Endothelial cell of umbilical vein (primary cell): ENCODE data around the gene FHIT. TPM values are rescaled to one million over a fixed set of nuclear protein-coding genes. Genes with fewer than 3 reads are reported as not detected.

Source experiments
- BruUV-seq: library from RNA; stranded (reverse); fragments of 400-500 nt; replicated peaks from 2 replicates; lab custom pipeline; 2021; lab: Mats Ljungman, UMichigan
- CTCF ChIA-PET: fragments of 300-600, 350-600 bp; sonication (Branson Sonifier 250); formaldehyde crosslinking; loops from one replicate; lab custom pipeline; 2021; ENCODE audit warnings: antibody characterized with exemption, inconsistent platforms; lab: Charles Lee
- POLR2A ChIA-PET: fragments of 300-600, 350-600 bp; sonication (Branson Sonifier 250); formaldehyde crosslinking; loops from one replicate; lab custom pipeline; 2021; ENCODE audit warnings: antibody characterized with exemption, inconsistent platforms; lab: Charles Lee
- DNase-seq: peaks from one replicate; pipeline ENCODE4 v3.0.0-alpha.2; 2011; ENCODE audit warnings: low read depth, low spot score
- FAIRE-seq: peaks from 2 replicates; lab custom pipeline; 2011; peaks lifted over from hg19 to GRCh38; lab: Jason Lieb, UNC
- H2AFZ ChIP-seq: 2 replicates; pipeline ENCODE4 v1.6.0; 2012; ENCODE audit warnings: low read depth, low read length, control low read depth, inconsistent platforms
- H3K27ac ChIP-seq: 2 replicates; pipeline ENCODE4 v1.5.1; 2011; ENCODE audit warnings: low read depth, mild to moderate bottlenecking, control low read depth, low read length, moderate library complexity; ENCODE audit not compliant: insufficient read depth
- H3K27me3 ChIP-seq, 2 experiments: 2 replicates each; pipeline versions ENCODE4 v1.6.0 to v1.6.1; 2011; ENCODE audit warnings: low read length in 2 of 2, mixed read lengths in 1 of 2; ENCODE audit not compliant: control insufficient read depth in 2 of 2, insufficient read depth in 2 of 2
- H3K36me3 ChIP-seq, 2 experiments: 2 replicates in 1 of 2; 3 replicates in 1 of 2; pipeline ENCODE4 v1.5.1; 2011; ENCODE audit warnings: low read length in 2 of 2, mild to moderate bottlenecking in 1 of 2, moderate library complexity in 1 of 2; ENCODE audit not compliant: control insufficient read depth in 2 of 2, insufficient read depth in 2 of 2; ENCODE audit errors: extremely low read depth in 1 of 2
- H3K4me1 ChIP-seq: 3 replicates; pipeline ENCODE4 v1.5.1; 2011; ENCODE audit warnings: mild to moderate bottlenecking, low read length; ENCODE audit not compliant: control insufficient read depth, insufficient read depth; ENCODE audit errors: extremely low read depth
- H3K4me2 ChIP-seq: 2 replicates; pipeline ENCODE4 v1.6.1; 2011; ENCODE audit warnings: low read length, control low read depth, mixed read lengths; ENCODE audit not compliant: insufficient read depth
- H3K4me3 ChIP-seq, 3 experiments: fragments of 200-600 bp in 1 of 3; sonication (generic), shearing (Covaris generic) in 1 of 3; replicated peaks in 1 of 3; 2 replicates each; pipeline ENCODE4 v1.5.1; 2011 to 2016; ENCODE audit warnings: control low read depth in 3 of 3, low read length in 3 of 3, mild to moderate bottlenecking in 2 of 3, inconsistent platforms in 1 of 3, low read depth in 1 of 3, moderate library complexity in 1 of 3; ENCODE audit not compliant: insufficient read depth in 1 of 3
- H3K79me2 ChIP-seq: 2 replicates; pipeline ENCODE4 v1.6.0; 2012; ENCODE audit warnings: low read length, inconsistent platforms; ENCODE audit not compliant: control insufficient read depth, insufficient read depth
- H3K9ac ChIP-seq: replicated peaks from 2 replicates; pipeline ENCODE3; 2011; ENCODE audit warnings: low read length, control low read depth; ENCODE audit not compliant: insufficient read depth; ENCODE audit errors: extremely low read depth
- H3K9me1 ChIP-seq: replicated peaks from 3 replicates; pipeline ENCODE4 v1.6.0; 2011; ENCODE audit warnings: mild to moderate bottlenecking, low read length; ENCODE audit not compliant: control insufficient read depth, insufficient read depth; ENCODE audit errors: extremely low read depth
- H3K9me3 ChIP-seq: replicated peaks from 2 replicates; pipeline ENCODE4 v1.5.1; 2012; ENCODE audit warnings: low read length, inconsistent platforms; ENCODE audit not compliant: control insufficient read depth, insufficient read depth
- H4K20me1 ChIP-seq: replicated peaks from 2 replicates; pipeline ENCODE3; 2011; ENCODE audit warnings: mild to moderate bottlenecking, low read length; ENCODE audit not compliant: control insufficient read depth, insufficient read depth; ENCODE audit errors: extremely low read depth
- CTCF ChIP-seq, 2 donors: IDR thresholded peaks; 1 replicate in 1 of 2; 2 replicates in 1 of 2; pipeline ENCODE4 v1.5.1; 2011; ENCODE audit warnings: low read length in 2 of 2, mild to moderate bottlenecking in 2 of 2, moderate library complexity in 2 of 2, control low read depth in 1 of 2, inconsistent platforms in 1 of 2, low read depth in 1 of 2; ENCODE audit not compliant: insufficient read depth in 1 of 2; ENCODE audit errors: extremely low read depth in 1 of 2
- EZH2 ChIP-seq: IDR thresholded peaks from 2 replicates; pipeline ENCODE4 v1.6.1; 2012; ENCODE audit warnings: borderline replicate concordance, low read depth, mild to moderate bottlenecking, moderate library complexity, low read length, inconsistent platforms; ENCODE audit not compliant: severe bottlenecking
- FOS ChIP-seq: IDR thresholded peaks from 2 replicates; pipeline ENCODE4 v1.6.1; 2011; ENCODE audit warnings: mild to moderate bottlenecking, low read length, moderate library complexity, borderline replicate concordance; ENCODE audit not compliant: insufficient read depth
- GATA2 ChIP-seq: IDR thresholded peaks from 2 replicates; pipeline ENCODE4 v1.7.0; 2011; ENCODE audit warnings: low read depth, mild to moderate bottlenecking, moderate library complexity, mixed read lengths, low read length; ENCODE audit not compliant: insufficient read length, insufficient read depth
- JUN ChIP-seq: IDR thresholded peaks from 2 replicates; pipeline ENCODE4 v1.6.1; 2011; ENCODE audit warnings: borderline replicate concordance, low read depth; ENCODE audit not compliant: insufficient read length, insufficient read depth
- MYC ChIP-seq: IDR thresholded peaks from one replicate; pipeline ENCODE4 v1.6.1; 2011; ENCODE audit warnings: mild to moderate bottlenecking, low read depth, low read length
- POLR2A ChIP-seq: IDR thresholded peaks from 2 replicates; pipeline ENCODE4 v1.6.1; 2012; ENCODE audit warnings: low read depth, mild to moderate bottlenecking, control low read depth, low read length
- POLR2AphosphoS5 ChIP-seq: IDR thresholded peaks from 2 replicates; pipeline ENCODE4 v1.6.1; 2012; ENCODE audit warnings: low read depth, mild to moderate bottlenecking, control low read depth, low read length, moderate library complexity; ENCODE audit not compliant: insufficient read depth
- dilution Hi-C: fragments of 300-500 bp; cut with MboI; formaldehyde crosslinking; loops from one replicate; pipeline ENCODE4 v1.15.0; 2019; ENCODE audit warnings: low sequenced_read_pairs; ENCODE audit not compliant: extremely low pct_ligation_motif_present
- intact Hi-C: fragments of 100-400 bp; cut with micrococcal nuclease; formaldehyde crosslinking; loops from one replicate; pipeline ENCODE4 v1.10.0; 2022
- polyA plus RNA-seq, 4 experiments: library from polyadenylated mRNA; depleted of rRNA in 3 of 4; stranded (reverse) in 3 of 4; unstranded in 1 of 4; fragments of >200 nt; gene quantifications; 2 replicates each; pipeline versions ENCODE4 v1.2.1 to v1.2.3, GENCODE V29; 2011 to 2012; ENCODE audit warnings: missing spikeins in 1 of 4
- total RNA-seq: library from RNA; stranded (reverse); gene quantifications from 2 replicates; pipeline ENCODE4 v1.2.3, GENCODE V29; 2021
- TF ChIP-seq, protein P1 (sequence below): IDR thresholded peaks from 2 replicates; pipeline ENCODE4 v1.6.1; 2011; ENCODE audit not compliant: insufficient read depth, insufficient read length

FHIT gene
- total and polyA plus RNA-seq, 2 donors (not counting 3 experiments of a cell fraction or from before 2014, with no cell fraction given) = 0.47 to 2.2 TPM

GRCh38 chr3:60399292-60399691 lies 852.0 kb downstream of the FHIT start:
- DNase-seq (no peak), FAIRE-seq (no peak)
- no peak overlapping the region for H3K4me2 ChIP-seq
- TF ChIP-seq POLR2AphosphoS5 (no peak), FOS (no peak), JUN (no peak), POLR2A (no peak), EZH2 (no peak), MYC (no peak), CTCF (IDR thresholded peaks at IDR 0.05; ENCODE audit: extremely low read depth in 1 of 2, insufficient read depth in 1 of 2, low read depth in 1 of 2, low read length in 2 of 2) (no peak), GATA2 (no peak)
- TF ChIP-seq, protein P1, sequence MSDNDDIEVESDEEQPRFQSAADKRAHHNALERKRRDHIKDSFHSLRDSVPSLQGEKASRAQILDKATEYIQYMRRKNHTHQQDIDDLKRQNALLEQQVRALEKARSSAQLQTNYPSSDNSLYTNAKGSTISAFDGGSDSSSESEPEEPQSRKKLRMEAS = no peak
- no peaks in the 10 kb centered on the region for H3K79me2 ChIP-seq
- H4K20me1 ChIP-seq = no peaks in the 10 kb centered on the region
- no TSS peak for BruUV-seq
- dilution Hi-C loops (no loop called here), intact Hi-C loops (no loop called here)
- no peak overlapping the region for H3K9ac ChIP-seq
- ChIA-PET CTCF (no interaction called here), POLR2A (no interaction called here)
- H3K27me3 ChIP-seq = no peaks in the 10 kb centered on the region
- H3K9me1 ChIP-seq = no peaks in the 10 kb centered on the region
- no peaks in the 10 kb centered on the region for H3K36me3 ChIP-seq
- no peak overlapping the region for H3K27ac ChIP-seq
- H3K4me1 ChIP-seq = no peaks in the 10 kb centered on the region
- no peak overlapping the region for H3K4me3 ChIP-seq
- no peak overlapping the region for H2AFZ ChIP-seq
- H3K9me3 ChIP-seq = no peaks in the 10 kb centered on the region
